GDM1 (cell line): Measurements from ENCODE around the gene CSH2.
A peak's percentile ranks its signal among the peaks of the same experiment; 100 is the strongest.

Experiments used
- DNase-seq: peaks from one replicate; lab custom pipeline; 2025; lab: John Stamatoyannopoulos, UW

Gene CSH2

DNA sequence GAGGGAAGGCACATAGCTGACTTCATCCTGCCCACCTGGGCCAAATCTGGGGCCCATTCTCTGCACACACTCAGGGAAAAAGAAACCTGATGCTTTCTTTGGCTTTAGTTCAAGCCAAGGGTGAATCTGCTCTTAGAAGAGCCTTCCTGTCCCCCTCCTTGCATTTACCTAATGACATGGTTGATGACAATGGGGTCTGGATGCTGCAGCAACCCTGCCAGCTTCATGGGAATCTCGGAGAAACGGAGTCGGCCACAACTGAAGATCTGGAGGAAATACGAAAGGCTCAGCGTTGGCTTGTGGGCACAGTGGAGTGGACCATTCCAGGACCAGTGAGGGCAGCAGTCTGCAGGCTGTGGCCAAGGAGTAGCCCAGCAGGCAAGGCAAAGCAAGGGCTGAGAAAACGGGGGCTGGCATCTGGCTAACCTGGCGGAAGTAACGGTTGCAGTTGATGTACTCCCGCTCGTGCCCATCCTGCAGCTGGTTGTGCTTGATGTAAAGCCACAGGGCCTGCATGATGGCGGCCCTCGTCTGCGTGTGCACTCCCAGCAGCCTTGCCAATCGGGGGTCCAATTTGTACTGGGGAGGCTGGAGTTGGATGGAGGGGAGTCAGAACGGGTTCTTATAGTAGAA, 39.6 kb downstream of the CSH2 start:
- no peak for DNase-seq

DNA sequence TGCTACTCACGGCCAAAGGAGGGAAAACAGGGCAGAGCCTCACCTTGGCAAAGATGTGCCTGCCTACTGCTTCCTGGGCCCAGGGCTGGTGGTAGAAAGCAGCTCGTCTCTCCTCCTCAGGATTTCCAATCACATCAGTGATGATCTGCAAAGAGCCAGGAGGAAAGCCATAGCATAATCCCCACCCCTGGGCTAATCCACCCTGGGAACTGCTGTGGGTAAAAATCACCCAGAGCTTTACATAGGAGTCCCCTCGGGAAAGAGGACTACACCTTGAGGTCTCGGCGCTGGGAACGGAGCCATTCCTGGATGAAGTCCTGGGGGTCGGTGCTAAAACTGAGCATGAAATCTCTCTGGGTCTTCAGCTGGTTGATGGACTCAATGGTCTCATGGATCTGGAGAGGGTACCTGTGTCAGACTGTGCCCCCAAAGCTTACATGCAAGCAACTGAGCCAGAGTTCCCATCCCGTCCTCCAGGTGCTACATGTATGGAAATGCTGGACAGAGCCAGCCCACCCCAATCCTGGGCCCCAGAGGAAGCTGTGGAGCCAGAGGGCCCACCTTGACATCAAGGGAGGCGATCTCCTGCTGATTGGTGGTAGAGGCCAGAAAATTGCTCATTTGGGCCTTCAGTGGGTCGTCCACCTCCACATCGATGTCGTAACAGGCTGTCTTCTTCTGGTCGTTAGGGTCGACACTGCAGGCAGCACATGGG, 40.3 kb downstream of the CSH2 start:
- DNase-seq: no peak

DNA sequence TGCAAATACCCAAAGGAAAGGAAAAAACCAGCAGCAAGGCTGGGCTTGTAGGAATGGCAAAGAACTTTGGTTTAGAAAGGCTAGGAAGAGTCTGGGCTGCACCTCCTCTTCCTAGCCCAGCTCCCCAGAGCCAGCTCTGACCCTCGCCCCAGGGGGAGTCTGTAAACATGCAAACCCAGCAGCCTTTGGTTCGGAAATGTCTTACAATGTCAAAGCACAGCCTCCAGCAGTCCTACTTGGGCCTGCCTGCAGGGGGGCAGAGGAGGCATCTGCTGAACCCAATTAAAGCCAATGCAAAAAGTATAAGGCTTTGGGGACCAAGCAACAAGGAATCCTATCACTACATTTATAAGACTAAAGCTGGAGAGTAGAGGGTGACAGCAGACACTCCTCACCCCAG, 41.0 kb downstream of the CSH2 start:
- DNase-seq: no peak

DNA sequence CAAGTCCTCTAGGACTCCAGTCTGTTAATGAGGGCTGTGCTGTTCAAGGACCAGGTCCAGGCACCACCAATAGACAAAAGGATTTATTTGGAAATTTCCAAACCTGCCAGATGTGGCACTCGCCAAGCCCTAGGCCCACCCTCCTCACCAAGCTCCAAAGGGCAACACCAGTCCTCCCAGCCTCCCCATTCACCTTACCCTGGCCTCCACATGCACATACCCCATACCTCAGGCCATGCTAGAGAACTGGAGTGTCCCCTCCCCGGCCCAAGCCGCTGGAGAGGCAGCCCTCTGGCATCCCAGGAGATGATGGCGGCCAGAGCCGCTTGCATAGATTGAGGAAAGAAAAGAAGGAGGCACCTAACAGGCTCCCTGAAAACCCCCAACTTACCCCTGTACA, 41.5 kb downstream of the CSH2 start:
- DNase-seq: no peak

DNA sequence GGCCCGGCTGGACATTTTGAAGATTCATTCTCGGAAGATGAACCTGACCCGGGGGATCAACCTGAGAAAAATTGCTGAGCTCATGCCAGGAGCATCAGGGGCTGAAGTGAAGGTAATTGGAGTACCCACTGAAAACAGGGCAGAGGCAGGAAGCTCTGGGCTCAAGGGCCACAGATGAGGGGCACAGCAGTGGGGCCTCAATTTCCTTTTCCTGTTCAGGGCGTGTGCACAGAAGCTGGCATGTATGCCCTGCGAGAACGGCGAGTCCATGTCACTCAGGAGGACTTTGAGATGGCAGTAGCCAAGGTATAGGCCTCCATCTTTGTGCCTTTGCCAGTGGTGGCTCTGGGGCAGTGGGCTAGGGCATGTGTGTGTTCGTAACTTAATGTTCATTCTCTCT, 42.0 kb downstream of the CSH2 start:
- no peak for DNase-seq

DNA sequence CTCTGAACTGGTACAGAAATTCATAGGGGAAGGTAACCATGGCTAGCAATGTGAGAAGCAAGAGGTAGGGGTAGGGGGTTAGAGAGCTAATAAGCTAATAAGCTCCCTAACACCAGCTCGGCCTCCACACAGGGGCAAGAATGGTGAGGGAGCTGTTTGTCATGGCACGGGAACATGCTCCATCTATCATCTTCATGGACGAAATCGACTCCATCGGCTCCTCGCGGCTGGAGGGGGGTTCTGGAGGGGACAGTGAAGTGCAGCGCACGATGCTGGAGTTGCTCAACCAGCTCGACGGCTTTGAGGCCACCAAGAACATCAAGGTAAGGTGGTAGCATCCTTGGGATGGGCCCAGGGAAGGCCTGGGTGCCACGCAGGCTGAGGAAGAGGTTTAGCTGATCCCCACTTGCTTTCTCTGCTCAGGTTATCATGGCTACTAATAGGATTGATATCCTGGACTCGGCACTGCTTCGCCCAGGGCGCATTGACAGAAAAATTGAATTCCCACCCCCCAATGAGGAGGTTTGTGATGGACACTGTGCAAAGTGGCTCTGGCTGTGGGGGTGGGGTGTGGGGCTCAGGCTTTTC, 42.5 kb downstream of the CSH2 start:
- no peak for DNase-seq

DNA sequence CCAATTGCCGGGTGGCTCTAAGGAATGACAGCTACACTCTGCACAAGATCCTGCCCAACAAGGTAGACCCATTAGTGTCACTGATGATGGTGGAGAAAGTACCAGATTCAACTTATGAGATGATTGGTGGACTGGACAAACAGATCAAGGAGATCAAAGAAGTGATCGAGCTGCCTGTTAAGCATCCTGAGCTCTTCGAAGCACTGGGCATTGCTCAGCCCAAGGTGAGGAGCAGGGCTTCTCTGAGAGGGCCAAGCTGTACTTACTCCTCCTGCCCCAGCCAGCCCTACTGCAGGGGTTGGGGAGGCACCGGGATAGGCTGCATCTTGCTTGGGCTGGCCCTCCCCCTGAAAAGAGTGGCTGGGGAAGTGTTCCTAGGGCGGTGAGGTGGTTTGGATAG, 43.2 kb downstream of the CSH2 start:
- DNase-seq: no peak

DNA sequence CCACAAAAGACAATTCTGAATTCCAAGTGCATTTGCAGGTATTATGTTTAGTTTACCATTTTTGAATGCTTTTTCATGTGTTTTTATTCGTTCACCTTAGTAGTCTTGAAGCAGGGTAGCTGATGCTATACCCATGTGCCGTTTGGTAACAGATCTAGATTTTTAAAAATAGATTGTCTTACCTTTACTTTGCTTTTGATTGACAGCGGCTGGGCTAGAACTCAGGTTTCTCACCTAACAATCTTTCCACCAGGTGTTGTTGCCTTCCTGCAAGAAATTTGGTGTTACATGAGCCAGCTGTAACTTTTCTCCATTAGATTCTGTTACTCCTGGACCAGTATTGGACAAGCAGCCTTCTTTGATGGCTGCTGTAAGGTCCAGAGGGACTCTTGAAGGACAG, 44.5 kb downstream of the CSH2 start:
- DNase-seq: no peak

DNA sequence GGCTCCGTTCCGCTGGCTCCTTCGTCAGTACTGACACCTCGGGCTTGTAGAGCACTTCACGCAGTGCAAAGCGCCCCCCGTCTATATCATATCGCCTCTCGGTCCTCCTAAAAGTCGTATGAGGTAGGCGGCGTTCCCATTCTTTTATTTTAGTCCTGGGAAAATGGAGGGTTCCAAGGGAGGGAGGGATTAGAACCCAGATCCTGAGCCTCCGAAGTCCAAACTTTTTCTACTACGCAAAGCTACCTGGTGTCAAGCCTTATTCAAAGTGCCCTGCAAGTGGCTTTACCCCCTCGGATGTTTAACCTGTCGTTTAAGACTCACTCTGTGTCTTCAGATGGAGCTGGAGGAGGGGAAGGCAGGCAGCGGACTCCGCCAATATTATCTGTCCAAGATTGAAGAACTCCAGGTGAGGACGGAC, 45.7 kb downstream of the CSH2 start:
- DNase-seq: no peak

DNA sequence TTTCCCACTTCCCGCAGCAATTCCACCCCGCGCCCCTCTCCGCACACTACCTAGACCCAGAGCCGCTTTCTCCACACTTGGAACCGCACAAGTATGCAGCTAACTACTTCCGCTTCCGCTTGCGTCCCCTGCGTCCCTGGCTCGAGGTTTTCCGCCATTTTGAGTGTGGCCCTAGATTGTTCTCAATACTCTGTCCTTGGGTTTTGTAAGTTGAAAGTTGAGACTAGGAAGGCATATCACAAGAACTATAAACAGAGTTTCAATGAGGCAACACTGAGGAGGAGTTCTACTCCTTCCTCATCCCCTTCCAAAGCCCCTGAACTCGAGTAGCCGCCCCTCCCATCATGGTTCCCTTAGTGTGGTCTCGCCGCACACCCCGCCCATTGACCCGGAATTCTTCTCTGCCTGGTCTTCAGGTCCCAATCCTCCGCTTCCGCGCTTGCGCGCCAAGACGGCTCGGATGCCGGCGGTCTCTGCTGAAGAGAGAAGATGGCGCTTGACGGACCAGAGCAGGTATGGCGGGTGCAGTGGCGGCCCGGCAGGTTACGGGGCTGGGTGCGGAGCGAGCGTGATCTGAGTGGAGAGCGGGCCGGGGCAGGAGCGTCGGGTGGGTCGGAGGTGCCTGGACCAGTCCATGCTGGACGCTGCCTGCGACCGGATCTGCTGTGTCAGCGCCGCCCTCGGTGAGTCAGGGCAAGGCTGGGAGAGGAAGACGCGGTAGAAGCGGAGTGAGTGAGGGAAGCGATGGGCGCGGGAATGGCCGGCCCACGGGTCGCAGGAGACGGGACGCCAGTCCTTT, 46.3 kb downstream of the CSH2 start, which contains the start of the genes FTSJ3 and PSMC5:
Gene FTSJ3 (minus strand): TSS at position 662 of the 799 bp plus-strand sequence. CDS start 761 bp downstream, outside the sequence.
Gene PSMC5 (plus strand): TSS at position 430 of the 799 bp plus-strand sequence. CDS start 60 bp downstream, at position 490.
- DNase-seq: peak; percentile 89

DNA sequence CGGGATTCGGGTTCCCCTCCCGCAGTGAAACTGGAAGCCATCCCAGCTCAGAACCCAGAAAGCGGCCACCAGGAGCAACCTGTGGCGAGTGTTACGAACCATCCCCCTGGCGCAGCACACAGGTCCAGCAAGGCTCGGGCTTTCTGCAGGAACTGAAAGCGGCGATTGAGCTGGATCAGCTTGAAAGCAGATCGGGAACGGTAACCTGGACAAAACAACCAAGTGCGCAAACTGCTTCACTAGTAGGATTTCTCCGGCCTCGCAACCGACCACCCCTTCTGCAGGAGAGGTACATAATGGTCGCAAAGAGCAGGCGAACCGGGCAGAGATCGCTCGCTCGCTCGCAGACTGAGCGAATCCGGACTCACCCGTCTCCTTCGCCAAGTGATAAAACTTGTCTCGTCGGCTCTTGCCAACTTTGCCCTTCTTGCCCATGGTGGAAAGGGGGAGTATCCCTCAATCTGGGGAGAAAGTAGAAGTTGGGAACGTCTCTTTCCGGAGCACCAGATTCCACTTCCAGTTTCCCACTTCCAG, 46.9 kb downstream of the CSH2 start:
- DNase-seq: no peak

DNA sequence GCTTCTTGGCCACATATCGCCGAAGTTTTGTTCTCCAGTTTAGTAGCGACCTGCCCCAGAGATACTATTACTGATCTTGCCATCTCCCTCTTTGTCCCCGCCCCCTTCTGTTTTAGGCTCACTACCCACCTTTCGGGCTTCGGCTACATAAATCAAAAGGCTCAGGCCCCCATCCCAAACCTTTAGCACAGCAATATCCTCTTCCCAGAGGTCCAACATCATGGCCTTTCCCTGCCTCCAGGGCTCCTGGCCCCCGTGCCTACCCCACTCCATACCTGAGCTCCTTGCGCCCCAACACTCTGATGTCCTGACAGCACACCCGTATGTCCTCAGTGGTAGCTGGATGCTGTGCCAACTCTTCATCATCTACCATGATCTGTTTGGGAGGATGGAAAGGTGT, 49.1 kb downstream of the CSH2 start:
- no peak for DNase-seq

DNA sequence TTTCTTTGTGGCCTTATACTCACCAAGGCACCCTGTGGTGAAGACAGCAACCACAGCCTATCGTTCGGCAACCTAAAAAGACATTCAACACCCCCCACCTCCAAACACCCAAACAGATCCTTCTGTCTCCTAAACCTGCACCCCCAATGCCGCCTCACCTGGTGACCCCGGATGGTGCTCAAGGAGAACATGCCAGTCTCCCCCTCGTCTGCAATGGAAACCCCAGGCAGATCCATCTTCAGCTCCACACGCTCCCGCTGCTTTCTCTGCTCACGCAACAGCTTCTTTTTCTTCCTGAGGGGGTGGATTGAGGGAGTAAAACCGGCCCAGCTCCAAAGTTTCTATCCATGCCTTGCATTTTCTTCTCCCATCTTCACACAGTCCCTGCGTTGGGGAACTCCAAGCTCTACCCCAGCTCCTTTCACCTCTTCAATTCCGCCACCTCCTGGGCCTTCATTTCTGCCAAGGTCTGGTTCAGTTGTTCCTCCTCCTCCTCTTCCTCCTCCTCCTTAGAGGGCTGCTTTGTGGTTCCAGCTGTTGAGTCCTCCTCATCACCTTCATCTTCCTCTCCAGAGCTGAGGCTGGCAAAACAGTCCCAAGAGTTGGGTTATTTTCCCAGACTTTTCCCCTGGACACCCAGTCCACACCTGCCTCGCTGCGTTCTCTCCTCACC, 49.7 kb downstream of the CSH2 start:
- DNase-seq: no peak

DNA sequence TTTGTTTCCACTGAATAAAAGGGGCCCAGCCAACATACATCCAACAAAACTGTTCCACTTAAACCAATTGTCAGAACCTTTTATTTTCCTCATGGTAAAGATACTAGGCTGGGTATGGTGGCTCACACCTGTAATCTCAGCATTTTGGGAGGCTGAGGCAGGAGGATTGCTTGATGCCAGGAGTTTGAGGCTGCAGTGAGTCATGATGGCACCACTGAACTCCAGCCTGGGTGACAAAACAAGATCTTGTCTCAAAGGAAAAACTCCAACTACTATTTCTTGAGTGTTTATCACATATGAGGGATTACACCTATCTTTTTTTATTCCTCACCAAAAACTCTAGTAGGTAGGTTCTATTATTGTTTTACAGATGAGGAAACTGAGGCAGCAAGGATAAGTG, 50.9 kb downstream of the CSH2 start:
- no peak for DNase-seq
